ENCODE data around the gene ITGA1.
"Not testable (repeated sequence)": the region's sequence is repeated elsewhere in the genome, so short reads cannot be mapped to it uniquely, and the experiment has no call there.

DNA sequence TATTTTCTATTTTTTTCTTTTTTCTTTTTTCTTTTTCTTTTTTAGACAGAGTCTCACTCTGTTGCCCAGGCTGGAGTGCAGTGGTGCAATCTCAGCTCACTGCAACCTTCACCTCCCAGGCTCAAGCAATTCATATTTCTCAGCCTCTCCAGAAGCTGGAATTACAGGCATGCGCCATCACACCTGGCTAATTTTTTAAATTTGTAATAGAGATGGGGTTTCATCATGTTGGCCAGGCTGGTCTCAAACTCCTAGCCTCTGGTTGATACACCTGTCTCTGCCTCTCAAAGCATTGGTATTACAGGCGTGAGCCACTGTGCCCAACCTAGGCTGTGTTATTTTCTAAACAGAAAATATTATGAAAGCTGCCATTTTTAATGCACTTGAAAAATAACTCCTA lies 78.3 kb downstream of the ITGA1 start:
- TF ChIP-seq, protein P1, sequence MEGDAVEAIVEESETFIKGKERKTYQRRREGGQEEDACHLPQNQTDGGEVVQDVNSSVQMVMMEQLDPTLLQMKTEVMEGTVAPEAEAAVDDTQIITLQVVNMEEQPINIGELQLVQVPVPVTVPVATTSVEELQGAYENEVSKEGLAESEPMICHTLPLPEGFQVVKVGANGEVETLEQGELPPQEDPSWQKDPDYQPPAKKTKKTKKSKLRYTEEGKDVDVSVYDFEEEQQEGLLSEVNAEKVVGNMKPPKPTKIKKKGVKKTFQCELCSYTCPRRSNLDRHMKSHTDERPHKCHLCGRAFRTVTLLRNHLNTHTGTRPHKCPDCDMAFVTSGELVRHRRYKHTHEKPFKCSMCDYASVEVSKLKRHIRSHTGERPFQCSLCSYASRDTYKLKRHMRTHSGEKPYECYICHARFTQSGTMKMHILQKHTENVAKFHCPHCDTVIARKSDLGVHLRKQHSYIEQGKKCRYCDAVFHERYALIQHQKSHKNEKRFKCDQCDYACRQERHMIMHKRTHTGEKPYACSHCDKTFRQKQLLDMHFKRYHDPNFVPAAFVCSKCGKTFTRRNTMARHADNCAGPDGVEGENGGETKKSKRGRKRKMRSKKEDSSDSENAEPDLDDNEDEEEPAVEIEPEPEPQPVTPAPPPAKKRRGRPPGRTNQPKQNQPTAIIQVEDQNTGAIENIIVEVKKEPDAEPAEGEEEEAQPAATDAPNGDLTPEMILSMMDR (IDR thresholded peaks at IDR 0.05) = not testable (repeated sequence)
- TF ChIP-seq SIN3A (IDR thresholded peaks at IDR 0.05; ENCODE audit: borderline replicate concordance, insufficient read depth, low read depth, low read length) = not testable (repeated sequence)
- TF ChIP-seq, protein P2, sequence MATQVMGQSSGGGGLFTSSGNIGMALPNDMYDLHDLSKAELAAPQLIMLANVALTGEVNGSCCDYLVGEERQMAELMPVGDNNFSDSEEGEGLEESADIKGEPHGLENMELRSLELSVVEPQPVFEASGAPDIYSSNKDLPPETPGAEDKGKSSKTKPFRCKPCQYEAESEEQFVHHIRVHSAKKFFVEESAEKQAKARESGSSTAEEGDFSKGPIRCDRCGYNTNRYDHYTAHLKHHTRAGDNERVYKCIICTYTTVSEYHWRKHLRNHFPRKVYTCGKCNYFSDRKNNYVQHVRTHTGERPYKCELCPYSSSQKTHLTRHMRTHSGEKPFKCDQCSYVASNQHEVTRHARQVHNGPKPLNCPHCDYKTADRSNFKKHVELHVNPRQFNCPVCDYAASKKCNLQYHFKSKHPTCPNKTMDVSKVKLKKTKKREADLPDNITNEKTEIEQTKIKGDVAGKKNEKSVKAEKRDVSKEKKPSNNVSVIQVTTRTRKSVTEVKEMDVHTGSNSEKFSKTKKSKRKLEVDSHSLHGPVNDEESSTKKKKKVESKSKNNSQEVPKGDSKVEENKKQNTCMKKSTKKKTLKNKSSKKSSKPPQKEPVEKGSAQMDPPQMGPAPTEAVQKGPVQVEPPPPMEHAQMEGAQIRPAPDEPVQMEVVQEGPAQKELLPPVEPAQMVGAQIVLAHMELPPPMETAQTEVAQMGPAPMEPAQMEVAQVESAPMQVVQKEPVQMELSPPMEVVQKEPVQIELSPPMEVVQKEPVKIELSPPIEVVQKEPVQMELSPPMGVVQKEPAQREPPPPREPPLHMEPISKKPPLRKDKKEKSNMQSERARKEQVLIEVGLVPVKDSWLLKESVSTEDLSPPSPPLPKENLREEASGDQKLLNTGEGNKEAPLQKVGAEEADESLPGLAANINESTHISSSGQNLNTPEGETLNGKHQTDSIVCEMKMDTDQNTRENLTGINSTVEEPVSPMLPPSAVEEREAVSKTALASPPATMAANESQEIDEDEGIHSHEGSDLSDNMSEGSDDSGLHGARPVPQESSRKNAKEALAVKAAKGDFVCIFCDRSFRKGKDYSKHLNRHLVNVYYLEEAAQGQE (IDR thresholded peaks at IDR 0.05; ENCODE audit: insufficient read depth in 1 of 2, low read depth in 2 of 2, low read length in 1 of 2) = not testable (repeated sequence)

All from Panc1 (cell line).